ENCODE measurements around the gene TEAD1. TPM values are rescaled to one million over a fixed set of nuclear protein-coding genes. Genes with fewer than 3 reads are reported as not detected.

Gene TEAD1
- total RNA-seq, 1 experiment from 2014 or later = 74.3 TPM

DNA sequence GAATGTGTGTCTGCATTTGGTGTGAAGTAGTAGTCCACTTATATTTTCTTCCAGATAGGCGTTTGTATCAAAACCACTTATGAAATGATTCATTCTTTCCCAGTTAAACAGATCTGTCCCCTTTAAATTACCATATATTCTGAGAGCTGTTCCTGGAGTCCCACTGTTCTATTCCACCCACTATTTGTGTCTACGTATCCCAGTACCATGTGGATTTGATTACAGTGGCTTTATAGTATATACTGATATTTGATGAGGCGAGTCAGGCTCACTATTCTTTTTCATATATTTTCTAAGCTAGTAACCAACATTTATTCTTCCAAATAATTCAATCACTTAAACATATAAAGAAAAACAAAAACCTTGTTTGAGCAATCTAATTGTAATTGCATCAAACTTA lies 253.0 kb downstream of the TEAD1 start:
- no peak for DNase-seq (ENCODE audit: low read depth)

DNA sequence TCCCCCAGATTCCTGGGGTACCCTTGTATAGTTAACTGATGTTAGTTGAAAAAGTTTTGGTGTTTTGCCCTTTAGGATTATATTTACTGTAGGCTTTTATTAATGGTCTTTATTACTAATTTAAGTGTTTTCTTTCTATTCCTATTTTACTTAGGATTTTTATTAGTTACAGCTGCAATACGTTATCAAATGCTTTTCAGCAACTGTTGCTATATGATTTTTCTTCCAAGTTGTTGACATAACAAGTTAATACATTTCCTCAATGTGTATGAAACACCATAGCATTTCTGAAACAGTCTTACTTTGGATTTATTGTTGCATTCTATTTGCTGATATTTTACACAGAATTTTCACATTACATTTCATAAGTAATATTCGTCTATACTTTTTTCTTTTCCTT lies 253.7 kb downstream of the TEAD1 start:
- DNase-seq (ENCODE audit: low read depth) = no peak

DNA sequence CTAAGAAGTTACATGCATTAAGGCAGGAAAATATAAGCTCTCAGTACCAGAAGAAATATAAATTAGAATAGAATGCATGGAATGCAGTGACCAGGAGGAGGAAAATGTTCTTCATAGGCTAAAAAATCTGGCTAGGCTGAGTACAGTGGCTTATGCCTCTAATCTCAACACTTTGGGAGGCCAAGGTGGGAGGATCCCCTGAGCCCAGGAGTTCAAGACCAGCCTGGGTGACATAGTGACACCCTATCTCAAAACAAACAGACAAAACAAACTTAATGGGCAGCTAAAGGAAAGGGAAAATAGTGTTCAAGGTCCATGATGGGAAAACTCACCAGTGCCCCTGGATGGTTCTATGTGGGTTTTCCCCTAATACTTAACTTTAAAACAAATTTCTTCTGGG lies 256.6 kb downstream of the TEAD1 start:
- DNase-seq (ENCODE audit: low read depth) = no peak

DNA sequence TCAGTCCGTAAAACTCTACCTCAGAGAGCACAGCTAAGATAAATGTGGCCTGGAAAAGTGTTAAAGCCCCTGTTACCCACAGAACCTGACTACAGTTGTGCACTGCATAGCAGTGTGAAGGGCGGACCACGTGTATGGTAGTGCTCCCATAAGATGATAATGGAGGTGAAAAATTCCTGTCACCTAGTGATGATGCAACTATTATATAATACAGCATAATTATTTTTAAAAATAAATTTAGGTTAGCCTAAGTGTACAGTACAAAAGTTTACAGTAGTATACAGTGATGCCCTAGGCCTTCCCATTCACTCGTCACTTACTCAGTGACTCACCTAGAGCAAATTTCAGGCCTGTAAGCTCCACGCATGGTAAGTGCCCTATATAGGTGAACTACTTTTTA lies 258.3 kb downstream of the TEAD1 start:
- DNase-seq (ENCODE audit: low read depth) = no peak

DNA sequence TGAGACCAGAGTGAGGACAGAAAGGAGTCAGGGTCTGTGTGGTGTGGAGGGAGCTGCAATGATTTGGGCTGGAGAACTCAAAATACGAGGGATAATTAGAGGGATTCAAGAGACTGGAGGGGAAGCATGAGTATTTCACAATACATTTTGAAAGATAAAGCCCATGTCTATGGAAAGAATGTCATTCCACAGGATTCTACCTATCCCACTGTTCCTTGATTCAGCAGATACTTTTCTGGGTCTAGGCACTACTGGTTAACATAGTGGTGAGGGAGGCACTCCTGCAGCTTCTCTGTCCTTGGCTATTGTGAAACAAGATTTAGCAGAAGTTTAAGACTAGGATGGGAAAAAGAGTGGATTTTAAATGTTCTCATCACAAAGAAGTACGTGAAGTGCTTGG lies 262.0 kb downstream of the TEAD1 start:
- no peak for DNase-seq (ENCODE audit: low read depth)

DNA sequence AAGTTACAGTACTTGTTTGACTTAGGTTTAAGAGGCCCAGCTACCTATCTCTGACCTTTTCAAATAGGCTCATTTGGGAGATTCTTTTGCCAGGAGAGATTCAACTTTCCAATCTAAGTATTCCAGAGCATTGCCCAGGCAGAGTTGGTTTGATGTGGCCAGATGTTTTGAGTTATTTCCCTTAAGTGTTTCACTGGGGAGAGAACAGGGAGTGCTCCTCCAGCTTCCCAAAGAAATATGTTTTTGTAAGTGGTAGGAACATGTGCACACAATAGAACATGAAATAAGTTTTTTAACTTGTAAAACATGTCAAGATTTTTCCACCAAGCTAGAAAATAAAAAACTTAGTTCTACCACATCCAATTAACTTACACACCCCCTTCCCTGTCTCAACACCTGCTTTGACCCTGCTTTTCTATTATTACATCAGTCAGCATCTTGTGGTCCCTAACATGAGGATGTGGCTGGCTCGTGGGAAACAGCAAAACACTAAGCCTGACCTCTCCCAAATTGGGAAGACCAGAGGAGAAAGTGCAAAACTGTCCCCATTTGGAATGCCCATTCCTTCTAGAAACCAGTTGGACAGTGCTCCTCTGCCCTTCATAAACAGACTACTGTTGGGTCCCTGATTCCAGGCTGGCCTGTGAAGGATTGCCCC lies 264.5 kb downstream of the TEAD1 start:
- no peak for DNase-seq (ENCODE audit: low read depth)

DNA sequence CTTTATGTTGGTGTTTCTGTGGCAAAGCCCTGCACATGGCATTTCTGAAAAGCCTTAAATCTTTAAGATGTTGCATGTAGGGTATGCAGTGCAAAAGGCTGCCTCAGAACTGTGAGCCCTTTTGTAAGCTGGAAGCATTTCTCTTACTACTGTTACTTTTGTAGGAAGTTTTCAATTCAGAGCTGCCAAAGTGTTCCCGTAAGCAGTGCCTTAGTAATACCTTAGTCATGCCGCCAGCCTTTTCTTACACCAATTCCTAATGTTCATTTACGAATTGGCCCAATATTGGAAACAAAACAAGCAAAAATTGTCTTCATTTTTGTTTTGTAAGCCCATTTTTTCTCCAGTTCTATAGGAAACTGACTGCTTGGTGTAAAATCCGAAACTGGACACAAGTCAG lies 267.4 kb downstream of the TEAD1 start:
- no peak for DNase-seq (ENCODE audit: low read depth)

DNA sequence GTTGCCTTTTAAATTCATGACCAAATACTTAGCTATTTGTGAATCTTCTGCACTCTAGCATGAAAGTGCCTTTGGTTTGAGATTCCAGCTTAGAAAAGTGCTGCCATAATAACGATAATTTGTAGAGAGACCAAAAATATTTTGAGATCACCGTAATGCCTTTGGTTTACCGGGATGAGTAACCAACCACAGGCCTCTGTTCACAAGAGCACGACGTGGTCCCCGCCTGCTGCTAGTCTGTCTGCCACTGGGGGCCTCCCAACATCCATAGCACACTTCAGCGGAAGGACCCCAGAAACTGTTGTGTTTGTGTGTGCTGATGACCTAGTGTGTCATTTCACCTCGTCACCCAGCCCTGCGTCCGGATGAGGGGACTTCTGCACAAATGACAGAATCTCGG lies 267.9 kb downstream of the TEAD1 start:
- peak; percentile 5 for DNase-seq (ENCODE audit: low read depth)

DNA sequence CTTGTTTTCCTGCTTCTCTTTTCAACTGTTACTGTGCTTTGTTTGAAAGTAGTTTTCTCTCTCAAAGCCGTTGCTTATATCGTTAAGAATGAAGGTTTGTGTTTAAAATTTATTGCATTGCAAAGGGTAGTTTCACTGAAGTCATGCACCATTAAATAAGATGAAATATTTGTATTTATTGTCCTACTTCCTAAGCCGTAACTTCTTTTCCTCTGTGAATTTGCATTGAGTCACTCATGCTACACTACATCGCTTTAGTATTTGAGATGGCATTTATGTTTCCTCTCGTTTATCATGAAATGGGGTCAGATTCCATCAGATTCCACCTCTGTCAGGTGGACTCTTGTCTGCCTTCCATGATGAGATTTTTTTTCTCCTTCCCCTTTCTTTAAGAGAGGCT lies 269.1 kb downstream of the TEAD1 start:
- no peak for DNase-seq (ENCODE audit: low read depth)

DNA sequence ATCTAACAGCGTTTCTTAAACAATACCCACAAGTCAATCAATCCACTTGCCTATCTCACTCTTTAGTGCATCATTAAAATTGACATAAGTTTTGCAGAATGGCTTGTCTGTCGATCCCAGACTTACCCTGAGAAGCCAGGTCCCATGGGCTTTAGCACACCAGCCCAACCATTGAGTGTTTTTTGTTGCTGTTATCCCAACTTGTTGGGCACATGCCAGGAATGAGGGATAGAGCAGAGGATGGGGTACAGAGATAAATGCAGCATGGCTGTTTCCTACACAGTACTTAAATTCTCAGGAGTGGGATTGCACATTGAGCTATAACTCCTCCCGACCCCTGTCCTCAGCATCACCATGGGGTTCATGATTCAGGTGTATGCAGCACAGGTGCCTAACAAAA lies 270.7 kb downstream of the TEAD1 start:
- DNase-seq (ENCODE audit: low read depth) = no peak

DNA sequence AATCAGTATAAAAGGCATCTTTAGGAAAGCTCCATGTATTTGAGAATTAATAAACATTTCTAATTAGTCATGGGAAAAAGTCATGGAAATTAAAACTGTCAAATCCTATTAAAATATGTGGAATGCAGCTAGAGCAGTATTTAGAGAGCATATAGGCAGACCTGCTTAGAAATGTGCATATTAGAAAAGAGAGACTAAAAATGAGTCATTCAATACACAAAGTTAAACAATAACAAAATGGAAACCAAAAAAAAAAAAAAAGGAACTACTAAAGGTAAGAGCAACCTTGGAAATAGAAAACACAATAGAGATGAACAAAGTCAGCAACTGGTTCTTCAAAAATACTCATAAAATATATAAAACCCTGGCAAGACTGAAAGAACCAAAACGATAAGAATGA lies 275.2 kb downstream of the TEAD1 start:
- no peak for DNase-seq (ENCODE audit: low read depth)

DNA sequence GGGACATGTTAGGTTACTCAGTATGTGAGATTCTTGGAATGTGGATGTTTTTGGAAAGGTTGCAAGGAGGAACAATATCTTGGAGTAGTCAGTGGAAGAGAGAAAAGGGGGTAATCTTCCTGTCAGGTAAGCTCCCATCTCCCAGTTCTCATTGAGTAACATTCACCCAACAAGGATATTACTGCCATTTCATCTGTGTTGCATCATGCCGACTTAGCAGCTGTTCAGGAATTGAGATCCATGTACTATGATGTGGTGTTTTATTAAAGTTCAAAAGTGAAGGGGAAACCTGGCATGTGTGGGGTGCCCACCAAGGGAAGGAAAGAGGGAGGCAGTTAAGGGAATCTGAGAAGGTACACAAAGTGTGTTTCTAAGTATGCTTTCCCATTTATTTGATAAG lies 276.4 kb downstream of the TEAD1 start:
- DNase-seq (ENCODE audit: low read depth) = no peak

DNA sequence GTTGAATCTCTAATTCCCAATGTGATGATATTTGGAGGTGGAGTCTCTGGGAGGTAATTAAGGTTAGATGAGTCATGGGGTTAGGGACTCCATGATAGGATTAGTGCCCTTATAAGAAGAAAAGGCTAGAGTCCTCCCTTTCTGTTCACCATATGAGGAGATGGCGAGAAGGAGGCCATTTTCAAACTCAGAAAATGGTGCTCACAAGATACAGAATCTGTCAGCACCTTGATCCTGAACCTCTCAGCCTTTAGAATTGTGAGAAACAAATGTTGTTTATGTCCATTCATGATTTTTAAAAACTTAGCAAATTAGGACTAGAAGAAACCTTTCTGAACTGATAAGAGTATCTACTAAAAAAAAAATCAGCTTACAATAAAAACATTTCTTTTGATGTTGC lies 277.2 kb downstream of the TEAD1 start:
- no peak for DNase-seq (ENCODE audit: low read depth)

DNA sequence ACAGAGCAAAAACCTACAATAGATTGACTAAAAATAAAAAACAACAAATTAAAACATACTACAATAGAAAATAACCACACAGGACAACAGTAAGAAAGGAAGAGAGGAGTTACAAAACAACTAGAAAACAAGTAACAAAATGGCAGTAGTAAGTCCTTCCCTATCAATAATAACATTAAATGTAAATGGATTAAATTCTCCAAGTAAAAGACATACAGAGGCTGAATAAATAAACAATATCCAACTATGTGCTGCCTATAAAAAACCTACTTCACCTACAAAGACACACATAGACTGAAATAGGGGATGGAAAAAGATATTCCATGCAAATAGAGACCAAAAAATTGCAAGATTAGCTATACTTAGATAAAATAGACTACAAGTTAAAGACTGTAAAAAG lies 277.9 kb downstream of the TEAD1 start:
- DNase-seq (ENCODE audit: low read depth) = no peak

DNA sequence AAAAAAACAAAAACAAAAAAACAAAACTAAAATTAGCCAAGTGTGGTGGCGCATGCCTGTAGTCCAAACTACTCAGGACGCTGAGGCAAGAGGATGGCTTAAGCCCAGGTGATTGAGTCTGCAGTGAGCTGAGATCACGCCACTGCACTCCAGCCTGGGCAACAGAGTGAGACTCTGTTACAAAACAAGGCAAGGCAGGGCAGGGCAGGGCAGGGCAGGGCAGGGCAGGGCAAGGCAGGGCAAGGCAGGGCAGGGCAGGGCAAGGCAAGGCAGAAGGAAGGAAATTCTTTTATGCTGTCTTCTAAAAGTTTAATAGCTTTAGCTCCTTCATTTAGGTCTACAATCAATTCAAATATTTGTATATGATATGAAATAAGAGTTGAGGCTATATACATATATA lies 284.8 kb downstream of the TEAD1 start:
- no peak for DNase-seq (ENCODE audit: low read depth)

DNA sequence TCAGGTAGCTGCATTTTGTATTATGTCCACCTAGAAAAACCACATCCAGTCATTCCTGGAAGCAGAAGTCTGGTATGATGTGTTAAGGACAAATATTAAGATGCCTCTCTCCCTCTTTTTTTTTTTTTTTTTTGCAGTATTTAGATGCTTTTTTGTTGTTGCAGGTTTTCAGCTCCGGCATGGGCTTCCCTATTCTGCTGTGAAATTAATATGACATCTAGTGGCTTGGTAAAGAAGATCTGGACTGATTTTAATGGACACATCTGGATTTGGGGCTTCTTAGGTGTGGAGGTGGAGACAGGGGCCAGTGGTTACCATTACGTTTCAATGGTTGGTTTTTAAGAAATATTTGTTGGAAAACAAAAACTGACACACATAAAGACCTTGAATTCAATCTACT lies 287.4 kb downstream of the TEAD1 start:
- peak; percentile 12 for DNase-seq (ENCODE audit: low read depth)

DNA sequence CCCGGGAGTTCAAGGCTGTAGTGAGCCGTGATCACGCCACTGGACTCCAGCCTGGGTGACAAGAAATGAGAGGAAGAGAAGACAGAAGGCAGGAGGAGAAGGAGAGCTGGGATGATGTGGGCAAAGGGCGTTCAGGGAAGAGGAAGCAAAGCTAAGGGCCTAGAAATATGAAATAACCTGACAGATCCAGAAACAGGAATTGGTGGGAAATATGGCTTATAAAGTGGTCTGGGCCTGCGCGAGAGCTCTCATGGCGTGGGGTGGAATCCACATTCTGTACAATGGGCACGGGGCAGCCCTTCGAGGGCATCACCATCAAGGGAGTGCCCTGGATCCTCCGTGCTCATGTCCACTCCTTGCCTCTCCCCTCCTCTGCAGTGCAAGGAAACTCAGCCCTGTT lies 288.1 kb downstream of the TEAD1 start:
- no peak for DNase-seq (ENCODE audit: low read depth)

DNA sequence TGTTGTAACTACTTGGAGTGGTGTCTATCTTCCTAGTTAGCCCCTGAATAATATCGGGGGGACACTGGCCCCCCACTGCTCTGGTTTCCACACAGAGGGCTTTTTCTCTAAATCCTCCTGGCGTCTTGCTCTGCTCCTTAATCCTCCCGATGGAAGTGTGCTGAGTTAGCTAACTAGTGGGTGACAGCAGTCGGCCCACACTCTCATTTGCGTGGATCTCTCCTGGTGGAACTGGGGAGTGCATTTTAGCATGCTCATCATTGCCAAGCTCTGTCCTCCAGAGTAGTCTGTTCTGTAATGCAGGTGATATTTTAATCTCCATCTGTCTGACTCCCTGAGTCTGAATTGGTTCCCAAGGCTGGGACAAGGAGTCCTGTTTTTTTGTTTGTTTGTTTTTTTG lies 288.8 kb downstream of the TEAD1 start:
- no peak for DNase-seq (ENCODE audit: low read depth)

DNA sequence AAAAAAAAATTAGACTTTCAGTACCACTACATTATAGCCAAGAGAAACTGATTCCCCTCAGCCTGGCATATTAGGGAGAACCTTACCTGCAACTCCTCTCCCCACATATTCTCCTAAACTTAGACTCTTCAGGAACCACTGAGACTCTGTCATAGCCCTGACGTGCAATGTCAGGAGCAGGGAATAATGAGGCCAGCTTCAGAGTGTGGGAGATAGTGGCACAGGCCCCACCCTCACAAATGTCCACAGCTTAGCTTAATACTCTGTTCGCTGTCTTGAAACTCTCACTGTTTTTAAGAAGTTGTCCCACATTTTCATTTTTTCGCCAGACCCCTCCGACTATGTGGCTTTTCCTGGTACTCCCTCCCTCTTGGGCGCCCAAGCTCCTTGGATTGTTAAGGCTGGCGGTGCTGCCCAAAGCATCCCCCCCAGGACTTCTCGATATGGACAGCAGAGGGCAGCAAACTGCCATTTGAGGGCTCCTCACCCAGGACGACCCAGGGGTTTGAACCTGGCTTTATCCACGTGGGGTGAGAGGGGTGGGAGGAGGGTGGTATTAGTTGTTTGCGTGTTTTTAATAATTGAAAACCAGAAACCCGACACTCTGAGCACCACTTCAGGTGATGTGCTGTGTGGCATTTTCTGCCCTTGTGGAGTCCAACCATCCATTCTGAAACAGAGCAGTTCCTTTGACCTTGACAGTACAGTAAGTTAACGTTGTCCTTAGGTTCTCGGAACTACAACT lies 289.7 kb downstream of the TEAD1 start:
- DNase-seq (ENCODE audit: low read depth) = peak; percentile 70

DNA sequence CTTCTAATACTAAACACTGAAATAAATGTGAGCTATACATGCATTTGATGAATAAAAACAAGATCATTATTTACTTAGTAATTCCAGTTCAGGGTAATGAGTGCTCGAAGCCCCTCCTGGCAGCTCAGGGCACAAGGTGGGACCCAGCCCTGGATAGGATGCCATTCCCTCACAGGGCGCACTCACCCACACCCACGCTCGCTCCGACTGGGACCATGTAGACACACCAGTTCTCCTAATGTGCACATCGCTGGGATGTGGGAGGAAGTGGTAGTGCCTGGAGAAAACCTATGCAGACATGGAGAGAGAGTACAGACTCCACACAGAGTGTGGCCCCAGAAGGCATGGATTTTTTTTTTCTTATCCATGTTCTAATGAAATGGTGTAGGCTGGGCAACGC lies 290.4 kb downstream of the TEAD1 start:
- DNase-seq (ENCODE audit: low read depth) = no peak

DNA sequence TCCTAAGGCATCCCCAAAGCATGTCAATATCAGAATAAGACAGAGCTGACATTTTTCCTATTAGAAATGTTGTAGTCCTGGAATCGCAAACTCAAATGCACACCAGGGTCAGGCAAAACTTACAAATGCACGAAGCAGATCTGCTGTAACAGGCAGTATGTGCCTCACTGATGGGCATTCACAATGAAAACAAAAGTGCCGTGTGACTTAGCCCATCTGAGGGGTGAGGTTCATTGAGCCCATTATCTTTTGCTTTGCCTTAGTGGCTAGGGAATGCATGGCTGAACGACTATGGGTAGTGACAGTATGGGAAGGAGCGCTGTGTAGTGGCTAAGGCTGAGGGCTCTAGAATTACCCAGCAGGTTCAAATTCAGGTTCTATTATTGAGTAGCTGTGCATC lies 291.8 kb downstream of the TEAD1 start:
- DNase-seq (ENCODE audit: low read depth) = no peak

DNA sequence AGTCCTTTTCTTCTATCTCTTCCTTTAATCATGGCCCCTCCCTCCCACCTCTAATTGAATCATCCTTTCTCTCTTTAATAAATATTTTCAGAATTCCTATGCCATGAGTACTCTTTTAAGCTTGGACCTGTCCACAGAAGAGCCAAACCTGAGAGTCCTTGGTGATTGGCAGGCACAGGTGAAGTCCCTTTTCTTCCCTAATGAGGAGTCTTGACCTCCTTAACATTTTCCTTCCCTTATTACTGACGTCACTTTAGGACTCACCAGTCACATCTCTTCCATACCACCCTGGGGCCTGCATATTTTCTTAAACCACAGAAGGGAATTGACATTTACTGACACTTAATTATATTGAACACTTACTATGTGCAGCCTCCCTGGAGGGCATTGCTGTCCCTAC lies 293.9 kb downstream of the TEAD1 start:
- no peak for DNase-seq (ENCODE audit: low read depth)

DNA sequence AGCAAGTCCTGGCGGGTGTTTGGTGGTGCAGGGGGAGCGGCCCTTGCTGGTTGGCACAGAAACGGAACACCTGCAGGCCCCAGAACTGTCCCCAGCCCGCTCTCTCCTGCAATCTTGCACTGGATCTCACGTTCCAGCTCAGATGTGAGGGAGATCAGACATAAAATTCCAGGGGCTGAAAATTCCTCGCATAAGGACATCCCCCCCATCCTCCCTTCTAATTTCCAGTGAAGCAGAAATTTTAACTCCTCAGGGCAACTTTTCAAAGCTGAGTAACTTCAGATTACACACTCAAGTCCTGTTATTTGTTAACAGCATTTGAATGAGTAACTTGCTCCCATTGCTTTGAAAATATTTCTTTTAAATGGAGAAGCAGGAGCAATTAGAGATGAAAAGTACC lies 294.6 kb downstream of the TEAD1 start:
- DNase-seq (ENCODE audit: low read depth) = no peak
